ENCODE data around the gene EXOSC5. TPM values are rescaled to one million over a fixed set of nuclear protein-coding genes. Genes with fewer than 3 reads are reported as not detected.
"Not testable (repeated sequence)": the region's sequence is repeated elsewhere in the genome, so short reads cannot be mapped to it uniquely, and the experiment has no call there.

Gene EXOSC5
- total RNA-seq, 1 experiment from 2014 or later: 24.4 TPM

- Histone ChIP-seq H3K4me1 (replicated peaks) (no peaks in the 10 kb centered on the region), H3K9me3 (replicated peaks) (no peaks in the 10 kb centered on the region), H3K4me3 (no peak overlapping the region), H3K27ac (no peak overlapping the region), H3K36me3 (peaks cover 45% of the 10 kb centered on the region), H3K27me3 (replicated peaks) (no peaks in the 10 kb centered on the region)
- DNase-seq (ENCODE audit: low read depth in 1 of 2, low spot score in 2 of 2): no peak
Measured at GRCh38 chr19:41421314-41421713, 24.2 kb upstream of the EXOSC5 start.

GRCh38 chr19:41420101-41420880, 23.1 kb upstream of the EXOSC5 start:
- Histone ChIP-seq H3K4me3 (no peak overlapping the region), H3K27ac (no peak overlapping the region), H3K27me3 (replicated peaks) (no peaks in the 10 kb centered on the region), H3K9me3 (replicated peaks) (no peaks in the 10 kb centered on the region), H3K4me1 (replicated peaks) (no peaks in the 10 kb centered on the region), H3K36me3 (peaks cover 40% of the 10 kb centered on the region)
- DNase-seq (ENCODE audit: low read depth in 1 of 2, low spot score in 2 of 2): no peak

DNA sequence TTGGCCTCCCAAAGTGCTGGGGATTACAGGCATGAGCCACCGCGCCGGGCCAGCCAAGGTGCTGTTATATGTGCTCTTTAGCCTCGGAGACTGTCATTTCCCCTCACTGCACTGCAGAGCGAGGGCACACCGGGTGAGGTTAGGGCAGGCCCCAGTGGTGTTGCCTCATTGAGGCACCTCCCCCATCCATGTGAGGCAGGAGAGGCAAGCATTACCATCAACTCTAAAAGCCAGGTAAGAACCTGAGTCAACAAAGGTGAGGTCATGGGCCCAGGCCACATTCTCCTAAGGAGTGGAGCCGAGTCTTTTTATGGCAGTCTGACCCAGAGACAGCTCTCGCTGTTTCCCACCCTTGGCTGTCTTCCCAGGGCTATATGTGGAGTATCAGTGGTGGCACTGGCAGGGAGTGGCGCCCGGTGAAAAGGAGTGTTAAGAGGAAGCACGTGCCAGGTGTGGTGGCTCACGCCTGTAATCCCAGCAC, 19.1 kb upstream of the EXOSC5 start:
- Histone ChIP-seq H3K27me3 (replicated peaks) (no peaks in the 10 kb centered on the region), H3K27ac (no peak overlapping the region), H3K36me3 (peaks cover 30% of the 10 kb centered on the region), H3K4me3 (no peak overlapping the region), H3K4me1 (replicated peaks) (no peaks in the 10 kb centered on the region), H3K9me3 (replicated peaks) (no peaks in the 10 kb centered on the region)
- no peak for DNase-seq (ENCODE audit: low read depth in 1 of 2, low spot score in 2 of 2)

DNA sequence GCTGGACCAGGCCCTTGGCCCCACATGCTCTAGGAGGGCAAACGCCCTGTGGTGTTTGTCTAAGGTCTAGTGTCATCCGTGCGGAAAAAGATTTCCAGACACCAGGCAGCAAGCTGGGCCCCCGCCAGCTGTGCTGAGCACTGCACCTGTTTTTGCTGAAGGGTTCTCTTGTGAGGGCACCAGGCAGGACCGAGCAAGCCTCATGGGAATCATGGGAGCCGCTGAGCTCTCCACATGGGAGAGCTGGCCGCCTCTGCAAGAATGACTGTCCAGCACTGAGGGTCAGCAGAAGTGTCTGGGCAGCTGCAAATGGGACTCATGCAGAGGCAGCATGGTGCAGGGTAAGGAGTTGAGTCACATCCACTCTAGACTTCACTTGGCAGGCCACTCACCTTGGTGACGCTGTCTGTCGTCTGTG, 18.0 kb upstream of the EXOSC5 start:
- Histone ChIP-seq H3K9me3 (replicated peaks) (no peaks in the 10 kb centered on the region), H3K36me3 (peaks cover 23% of the 10 kb centered on the region), H3K4me3 (no peak overlapping the region), H3K27ac (no peak overlapping the region), H3K27me3 (replicated peaks) (no peaks in the 10 kb centered on the region), H3K4me1 (replicated peaks) (no peaks in the 10 kb centered on the region)
- no peak for DNase-seq (ENCODE audit: low read depth in 1 of 2, low spot score in 2 of 2)

- Histone ChIP-seq H3K27me3 (replicated peaks) (no peaks in the 10 kb centered on the region), H3K9me3 (replicated peaks) (no peaks in the 10 kb centered on the region), H3K36me3 (peaks cover 19% of the 10 kb centered on the region), H3K4me1 (replicated peaks) (no peaks in the 10 kb centered on the region), H3K27ac (no peak overlapping the region), H3K4me3 (no peak overlapping the region)
- no peak for DNase-seq (ENCODE audit: low read depth in 1 of 2, low spot score in 2 of 2)
Measured at GRCh38 chr19:41414461-41414860, 17.3 kb upstream of the EXOSC5 start.

- Histone ChIP-seq H3K4me3 (no peak overlapping the region), H3K36me3 (peaks cover 14% of the 10 kb centered on the region), H3K27me3 (replicated peaks) (no peaks in the 10 kb centered on the region), H3K9me3 (replicated peaks) (no peaks in the 10 kb centered on the region), H3K27ac (no peak overlapping the region), H3K4me1 (replicated peaks) (no peaks in the 10 kb centered on the region)
- no peak for DNase-seq (ENCODE audit: low read depth in 1 of 2, low spot score in 2 of 2)
Measured at GRCh38 chr19:41413947-41414346, 16.8 kb upstream of the EXOSC5 start.

GRCh38 chr19:41412953-41413352, 15.8 kb upstream of the EXOSC5 start:
- Histone ChIP-seq H3K27me3 (replicated peaks) (no peaks in the 10 kb centered on the region), H3K4me3 (no peak overlapping the region), H3K27ac (no peak overlapping the region), H3K9me3 (replicated peaks) (no peaks in the 10 kb centered on the region), H3K36me3 (peaks cover 11% of the 10 kb centered on the region), H3K4me1 (replicated peaks) (no peaks in the 10 kb centered on the region)
- DNase-seq (ENCODE audit: low read depth in 1 of 2, low spot score in 2 of 2): no peak

GRCh38 chr19:41411968-41412265, 14.8 kb upstream of the EXOSC5 start:
- no peak overlapping the region for H3K27ac ChIP-seq
- H3K36me3 ChIP-seq: peaks cover 11% of the 10 kb centered on the region
- no peaks in the 10 kb centered on the region for H3K27me3 ChIP-seq (replicated peaks)
- H3K9me3 ChIP-seq (replicated peaks): no peaks in the 10 kb centered on the region
- H3K4me3 ChIP-seq: no peak overlapping the region
- no peaks in the 10 kb centered on the region for H3K4me1 ChIP-seq (replicated peaks)
- no peak for DNase-seq (ENCODE audit: low read depth in 1 of 2, low spot score in 2 of 2)

DNA sequence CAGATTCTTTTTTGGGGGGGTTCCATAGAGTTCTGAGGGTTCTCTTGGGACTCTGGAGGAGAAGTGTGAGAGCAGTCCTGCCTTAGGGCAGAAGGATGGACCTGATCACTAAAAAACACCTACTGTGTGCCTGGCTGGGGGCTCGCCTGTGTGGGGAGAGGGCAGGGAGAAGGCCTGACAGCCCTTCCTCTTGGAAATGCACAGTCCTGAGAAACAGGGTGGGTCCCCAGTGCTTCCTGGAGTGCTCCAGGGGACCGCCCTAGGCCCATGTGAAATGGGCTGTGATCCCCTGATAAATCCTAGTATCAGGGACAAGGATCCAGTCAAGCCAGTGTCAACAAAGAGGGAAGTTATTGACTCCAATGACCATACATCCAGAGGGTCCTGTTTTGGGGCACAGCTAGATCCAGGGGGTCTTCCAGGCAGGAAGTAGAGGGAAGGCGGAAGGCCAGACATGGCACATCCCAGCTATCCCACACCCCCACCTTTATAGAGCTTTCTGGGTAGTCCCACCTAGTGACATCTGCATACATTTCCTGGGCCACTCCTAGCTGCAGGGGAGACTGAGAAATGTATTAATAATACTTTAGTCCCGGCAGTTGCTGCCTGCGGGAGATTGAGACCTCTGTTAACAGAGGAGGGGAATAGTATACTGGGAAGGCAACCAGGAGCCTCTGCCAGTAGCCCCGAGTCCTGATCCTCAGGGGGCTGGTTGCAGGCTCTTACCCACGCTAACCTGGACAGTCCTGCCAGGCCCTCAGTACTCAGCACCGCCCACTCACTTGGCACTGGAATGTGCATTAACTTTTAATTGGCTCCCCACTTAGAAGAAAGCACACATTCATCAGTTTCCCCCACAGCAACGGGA, 14.2 kb upstream of the EXOSC5 start:
- Histone ChIP-seq H3K4me1 (replicated peaks) (no peaks in the 10 kb centered on the region), H3K4me3 (no peak overlapping the region), H3K9me3 (replicated peaks) (no peaks in the 10 kb centered on the region), H3K27me3 (replicated peaks) (no peaks in the 10 kb centered on the region), H3K27ac (no peak overlapping the region), H3K36me3 (peaks cover 6% of the 10 kb centered on the region)
- DNase-seq (ENCODE audit: low read depth in 1 of 2, low spot score in 2 of 2): no peak

DNA sequence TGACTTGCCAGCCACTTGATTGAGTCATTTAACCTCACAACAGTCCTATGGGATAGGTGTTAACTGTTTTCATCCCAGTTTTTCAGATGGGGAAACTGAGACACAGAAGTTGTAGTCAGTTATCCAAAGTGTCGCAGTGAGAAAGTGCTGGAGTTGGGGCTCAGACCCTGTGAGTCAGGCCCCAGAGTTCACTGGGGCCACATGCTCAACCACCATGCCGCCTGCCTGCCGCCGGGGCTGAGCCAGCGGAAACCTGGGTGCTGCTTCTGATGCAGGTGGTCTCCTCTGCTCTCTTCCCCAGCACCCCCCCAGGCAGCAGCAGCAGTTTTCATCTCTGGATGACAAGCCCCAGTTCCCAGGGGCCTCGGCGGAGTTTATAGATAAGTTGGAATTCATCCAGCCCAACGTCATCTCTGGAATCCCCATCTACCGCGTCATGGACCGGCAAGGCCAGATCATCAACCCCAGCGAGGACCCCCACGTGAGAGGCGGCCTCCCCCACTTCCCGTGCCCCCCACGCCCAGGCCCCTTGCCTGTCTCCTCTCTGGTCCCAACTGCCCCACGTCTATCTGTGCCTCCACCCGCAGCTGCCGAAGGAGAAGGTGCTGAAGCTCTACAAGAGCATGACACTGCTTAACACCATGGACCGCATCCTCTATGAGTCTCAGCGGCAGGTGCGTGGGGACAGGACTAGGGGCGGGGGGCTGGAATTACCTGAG, 13.3 kb upstream of the EXOSC5 start:
- Histone ChIP-seq H3K4me1 (replicated peaks) (no peaks in the 10 kb centered on the region), H3K36me3 (peaks cover 3% of the 10 kb centered on the region)

GRCh38 chr19:41409288-41409687, 12.1 kb upstream of the EXOSC5 start:
- H3K27ac ChIP-seq: no peak overlapping the region
- no peaks in the 10 kb centered on the region for H3K4me1 ChIP-seq (replicated peaks)
- H3K36me3 ChIP-seq: peaks cover 3% of the 10 kb centered on the region
- no peaks in the 10 kb centered on the region for H3K27me3 ChIP-seq (replicated peaks)
- H3K4me3 ChIP-seq: no peak overlapping the region
- no peak for DNase-seq (ENCODE audit: low read depth in 1 of 2, low spot score in 2 of 2)
- H3K9me3 ChIP-seq (replicated peaks): no peaks in the 10 kb centered on the region

More for the DNA sequence above, 13.3 kb upstream of the EXOSC5 start:
- no peak overlapping the region for H3K27ac ChIP-seq
- H3K9me3 ChIP-seq (replicated peaks): no peaks in the 10 kb centered on the region
- H3K27me3 ChIP-seq (replicated peaks): no peaks in the 10 kb centered on the region
- DNase-seq (ENCODE audit: low read depth in 1 of 2, low spot score in 2 of 2): no peak
- H3K4me3 ChIP-seq: no peak overlapping the region

GRCh38 chr19:41408846-41409245, 11.7 kb upstream of the EXOSC5 start:
- not testable (repeated sequence) for H3K9me3 ChIP-seq (replicated peaks); H3K27ac ChIP-seq; H3K4me1 ChIP-seq (replicated peaks); H3K27me3 ChIP-seq (replicated peaks); DNase-seq (ENCODE audit: low read depth in 1 of 2, low spot score in 2 of 2); H3K4me3 ChIP-seq; H3K36me3 ChIP-seq

DNA sequence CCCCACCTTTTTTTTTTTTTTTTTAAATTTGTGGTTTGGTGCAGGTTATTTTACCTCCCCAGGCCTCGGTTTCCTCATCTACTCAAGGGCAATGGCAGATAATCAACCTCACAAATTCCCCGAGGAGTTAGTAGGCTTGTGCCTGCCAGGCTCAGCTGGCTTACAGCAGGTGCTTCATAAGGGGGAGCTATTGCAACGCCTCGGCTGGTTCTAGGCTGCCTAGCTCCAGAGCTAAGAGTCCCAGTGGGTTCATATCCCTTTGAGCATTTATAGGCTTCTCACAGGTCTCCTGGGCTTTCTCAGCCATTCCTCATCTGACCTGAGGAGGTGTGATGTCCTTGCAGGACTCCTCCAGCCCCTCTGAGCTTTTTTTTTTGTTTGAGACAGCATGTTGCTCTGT, 11.1 kb upstream of the EXOSC5 start:
- DNase-seq (ENCODE audit: low read depth in 1 of 2, low spot score in 2 of 2): no peak
- H3K27ac ChIP-seq: no peak overlapping the region

GRCh38 chr19:41407271-41407670, 10.1 kb upstream of the EXOSC5 start:
- Histone ChIP-seq H3K36me3 (no peaks in the 10 kb centered on the region), H3K27me3 (replicated peaks) (no peaks in the 10 kb centered on the region), H3K9me3 (replicated peaks) (no peaks in the 10 kb centered on the region), H3K4me1 (replicated peaks) (no peaks in the 10 kb centered on the region), H3K4me3 (no peak overlapping the region), H3K27ac (no peak overlapping the region)
- DNase-seq (ENCODE audit: low read depth in 1 of 2, low spot score in 2 of 2): no peak

More for the DNA sequence above, 11.1 kb upstream of the EXOSC5 start:
- no peaks in the 10 kb centered on the region for H3K4me1 ChIP-seq (replicated peaks)
- no peaks in the 10 kb centered on the region for H3K9me3 ChIP-seq (replicated peaks)
- H3K4me3 ChIP-seq: no peak overlapping the region
- H3K36me3 ChIP-seq: peaks cover 3% of the 10 kb centered on the region; the same call in 1 of the 2 replicates
- no peaks in the 10 kb centered on the region for H3K27me3 ChIP-seq (replicated peaks)
